WTC11 (cell line): Measurements from ENCODE around the gene NAALADL2. TPM values are rescaled to one million over a fixed set of nuclear protein-coding genes. Genes with fewer than 3 reads are reported as not detected.

Source experiments
- ATAC-seq: fragments of 200-7000 bp; cut with Tn5 transposase; 2 replicates; pipeline ENCODE4 v1.10.0; 2021; ENCODE audit warnings: mild to moderate bottlenecking, moderate library complexity
- CTCF ChIA-PET: fragments of 300-600 bp; sonication (Branson Sonifier 250); formaldehyde crosslinking; loops from one replicate; lab custom pipeline; 2021; ENCODE audit warnings: antibody characterized with exemption; lab: Charles Lee
- POLR2A ChIA-PET: fragments of 350-600 bp; sonication (Branson Sonifier 250); formaldehyde crosslinking; loops from one replicate; lab custom pipeline; 2021; ENCODE audit warnings: antibody characterized with exemption; lab: Charles Lee
- DNase-seq: peaks from one replicate; pipeline ENCODE4 v3.0.0; 2021; ENCODE audit warnings: low spot score
- H3K27ac Mint-ChIP-seq: 2 replicates; pipeline ENCODE4 v1.8.0; 2021; ENCODE audit warnings: mixed read lengths
- H3K27me3 Mint-ChIP-seq: 2 replicates; pipeline ENCODE4 v1.8.0; 2021; ENCODE audit warnings: low read depth, mild to moderate bottlenecking, moderate library complexity, mixed read lengths
- H3K36me3 Mint-ChIP-seq: 2 replicates; pipeline ENCODE4 v1.8.0; 2021; ENCODE audit warnings: mixed read lengths
- H3K4me1 Mint-ChIP-seq: 2 replicates; pipeline ENCODE4 v1.8.0; 2022; ENCODE audit warnings: mixed read lengths
- H3K4me3 Mint-ChIP-seq: 2 replicates; pipeline ENCODE4 v1.8.0; 2021; ENCODE audit warnings: mild to moderate bottlenecking, moderate library complexity, mixed read lengths
- H3K9me3 Mint-ChIP-seq: 2 replicates; pipeline ENCODE4 v1.8.0; 2021; ENCODE audit warnings: mixed read lengths
- ATF1 ChIP-seq: sonication (generic); formaldehyde crosslinking; IDR thresholded peaks from 2 replicates; pipeline ENCODE4 v1.8.1; 2023; ENCODE audit warnings: mild to moderate bottlenecking, moderate library complexity, missing genetic modification reagents
- CBFB ChIP-seq: sonication (generic); formaldehyde crosslinking; IDR thresholded peaks from 2 replicates; pipeline ENCODE4 v1.8.1; 2022; ENCODE audit warnings: mild to moderate bottlenecking, low read depth, missing genetic modification reagents
- HMGA2 ChIP-seq: fragments of 250-450 bp; sonication (Bioruptor Pico); IDR thresholded peaks from 2 replicates; pipeline ENCODE4 v1.4.0; 2021; ENCODE audit warnings: mild to moderate bottlenecking, moderate library complexity
- JAZF1 ChIP-seq: fragments of 250-450 bp; sonication (Bioruptor Pico); IDR thresholded peaks from 2 replicates; pipeline ENCODE4 v1.9.0; 2021; ENCODE audit warnings: moderate library complexity, mild to moderate bottlenecking, inconsistent platforms
- JUN ChIP-seq: sonication (generic); formaldehyde crosslinking; IDR thresholded peaks from 2 replicates; pipeline ENCODE4 v1.8.0; 2023; ENCODE audit warnings: mild to moderate bottlenecking, missing genetic modification reagents
- NFYB ChIP-seq: sonication (generic); formaldehyde crosslinking; conservative IDR thresholded peaks from 2 replicates; pipeline ENCODE4 v1.8.0; 2022; ENCODE audit warnings: low read depth, missing genetic modification reagents
- OVOL2 ChIP-seq: fragments of 250-450 bp; sonication (Bioruptor Pico); IDR thresholded peaks from 2 replicates; pipeline ENCODE4 v1.9.0; 2021; ENCODE audit warnings: mild to moderate bottlenecking, borderline replicate concordance
- PRDM15 ChIP-seq: sonication (generic); formaldehyde crosslinking; IDR thresholded peaks from 2 replicates; pipeline ENCODE4 v1.8.0; 2022; ENCODE audit warnings: missing genetic modification reagents
- PRRX2 ChIP-seq: fragments of 250-450 bp; sonication (Bioruptor Pico); IDR thresholded peaks from 2 replicates; pipeline ENCODE4 v1.8.0; 2021; ENCODE audit warnings: mild to moderate bottlenecking
- SMAD4 ChIP-seq: sonication (generic); formaldehyde crosslinking; IDR thresholded peaks from 2 replicates; pipeline ENCODE4 v1.8.0; 2022; ENCODE audit warnings: mild to moderate bottlenecking, missing genetic modification reagents
- TEAD4 ChIP-seq: sonication (generic); formaldehyde crosslinking; IDR thresholded peaks from 2 replicates; pipeline ENCODE4 v1.8.0; 2022; ENCODE audit warnings: mild to moderate bottlenecking, missing genetic modification reagents
- ZNF138 ChIP-seq: sonication (generic); formaldehyde crosslinking; conservative IDR thresholded peaks from 2 replicates; pipeline ENCODE4 v1.8.1; 2022; ENCODE audit warnings: mild to moderate bottlenecking, moderate library complexity, missing genetic modification reagents
- ZNF532 ChIP-seq: fragments of 250-450 bp; sonication (Bioruptor Pico); IDR thresholded peaks from 2 replicates; pipeline ENCODE4 v1.9.0; 2021; ENCODE audit warnings: mild to moderate bottlenecking, borderline replicate concordance
- ZNF671 ChIP-seq: fragments of 250-450 bp; sonication (Bioruptor Pico); IDR thresholded peaks from 2 replicates; pipeline ENCODE4 v1.8.0; 2021; ENCODE audit warnings: mild to moderate bottlenecking
- total RNA-seq: library from RNA; stranded (reverse); gene quantifications from 3 replicates; pipeline ENCODE4 v1.2.3, GENCODE V29; 2021
- TF ChIP-seq, protein P1 (sequence below): sonication (generic); formaldehyde crosslinking; IDR thresholded peaks from 2 replicates; pipeline ENCODE4 v1.8.1; 2023; ENCODE audit warnings: mild to moderate bottlenecking, missing genetic modification reagents
- TF ChIP-seq, protein P2 (sequence below): sonication (generic); formaldehyde crosslinking; IDR thresholded peaks from 2 replicates; pipeline ENCODE4 v1.8.1; 2022; ENCODE audit warnings: low read depth, missing genetic modification reagents, borderline replicate concordance
- TF ChIP-seq, protein P3 (sequence below): sonication (generic); formaldehyde crosslinking; IDR thresholded peaks from 2 replicates; pipeline ENCODE4 v1.8.0; 2023; ENCODE audit warnings: missing genetic modification reagents, mild to moderate bottlenecking, borderline replicate concordance
- TF ChIP-seq, protein P4 (sequence below): fragments of 250-450 bp; sonication (Bioruptor Pico); conservative IDR thresholded peaks from 2 replicates; pipeline ENCODE4 v1.9.0; 2021; ENCODE audit warnings: mild to moderate bottlenecking

Gene NAALADL2
- total RNA-seq, 1 experiment from 2014 or later = 1.2 TPM

DNA sequence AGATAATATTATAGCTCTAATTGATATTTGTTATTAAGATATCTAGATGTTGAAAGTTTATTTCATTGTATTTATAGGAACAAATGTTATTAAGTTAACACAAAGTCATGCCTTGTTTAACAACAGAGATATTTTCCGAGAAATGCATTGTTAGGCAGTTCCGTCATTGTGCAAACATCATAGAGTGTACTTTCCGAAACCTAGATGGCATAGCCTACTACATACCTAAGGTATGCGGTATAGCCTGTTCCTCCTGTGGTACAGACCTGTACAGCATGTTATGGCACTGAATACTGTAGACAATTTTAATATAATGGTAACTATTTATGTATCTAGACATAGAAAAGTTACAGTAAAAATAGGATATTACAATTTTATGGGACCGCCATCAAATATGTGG, 114.3 kb downstream of the NAALADL2 start (continued):
- no peak for TF ChIP-seq NFYB (CRISPR knock-in tag)
- TF ChIP-seq ZNF138 (CRISPR knock-in tag) = no peak
- TF ChIP-seq ATF1 = no peak
- TF ChIP-seq, all 79 proteins: peak for 0

DNA sequence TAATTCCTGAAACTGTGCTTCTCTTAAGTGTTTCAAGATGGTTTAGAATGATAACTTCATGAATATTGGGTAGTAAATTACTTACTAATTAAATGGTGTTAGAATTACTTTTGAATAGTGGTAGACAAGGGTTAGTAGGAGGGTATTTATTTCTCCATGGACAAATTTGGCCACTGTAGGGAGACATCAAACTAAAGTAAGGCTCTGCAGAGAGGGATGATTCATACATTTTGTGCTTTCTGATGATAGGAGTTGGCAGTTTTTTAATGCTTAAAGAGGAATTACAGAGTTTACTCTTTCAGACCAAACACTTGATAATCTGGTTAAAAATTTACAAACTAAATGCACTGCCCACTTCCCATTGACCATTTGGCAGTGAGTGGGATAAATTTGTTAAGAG, 127.6 kb downstream of the NAALADL2 start:
- Mint-ChIP-seq H3K27ac (no peak overlapping the region), H3K9me3 (peaks cover 9% of the 10 kb centered on the region), H3K27me3 (no peaks in the 10 kb centered on the region), H3K4me1 (no peaks in the 10 kb centered on the region), H3K36me3 (no peaks in the 10 kb centered on the region), H3K4me3 (no peak overlapping the region)
- ATAC-seq (no peak), DNase-seq (no peak)
- ChIA-PET CTCF (no interaction called here), POLR2A (interaction anchor here (0.7 kb wide), 1 partner anchor 540 kb away, joined by 3 read pairs; no protein-coding TSS in a partner anchor)
- TF ChIP-seq HMGA2 = no peak
- TF ChIP-seq OVOL2 = no peak
- TF ChIP-seq, protein P1, sequence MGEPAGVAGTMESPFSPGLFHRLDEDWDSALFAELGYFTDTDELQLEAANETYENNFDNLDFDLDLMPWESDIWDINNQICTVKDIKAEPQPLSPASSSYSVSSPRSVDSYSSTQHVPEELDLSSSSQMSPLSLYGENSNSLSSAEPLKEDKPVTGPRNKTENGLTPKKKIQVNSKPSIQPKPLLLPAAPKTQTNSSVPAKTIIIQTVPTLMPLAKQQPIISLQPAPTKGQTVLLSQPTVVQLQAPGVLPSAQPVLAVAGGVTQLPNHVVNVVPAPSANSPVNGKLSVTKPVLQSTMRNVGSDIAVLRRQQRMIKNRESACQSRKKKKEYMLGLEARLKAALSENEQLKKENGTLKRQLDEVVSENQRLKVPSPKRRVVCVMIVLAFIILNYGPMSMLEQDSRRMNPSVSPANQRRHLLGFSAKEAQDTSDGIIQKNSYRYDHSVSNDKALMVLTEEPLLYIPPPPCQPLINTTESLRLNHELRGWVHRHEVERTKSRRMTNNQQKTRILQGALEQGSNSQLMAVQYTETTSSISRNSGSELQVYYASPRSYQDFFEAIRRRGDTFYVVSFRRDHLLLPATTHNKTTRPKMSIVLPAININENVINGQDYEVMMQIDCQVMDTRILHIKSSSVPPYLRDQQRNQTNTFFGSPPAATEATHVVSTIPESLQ = no peak
- no peak for TF ChIP-seq ZNF671
- no peak for TF ChIP-seq ZNF532
- no peak for TF ChIP-seq JAZF1 (CRISPR knock-in tag)
- no peak for TF ChIP-seq CBFB
- no peak for TF ChIP-seq PRDM15 (CRISPR knock-in tag)
- TF ChIP-seq, protein P2, sequence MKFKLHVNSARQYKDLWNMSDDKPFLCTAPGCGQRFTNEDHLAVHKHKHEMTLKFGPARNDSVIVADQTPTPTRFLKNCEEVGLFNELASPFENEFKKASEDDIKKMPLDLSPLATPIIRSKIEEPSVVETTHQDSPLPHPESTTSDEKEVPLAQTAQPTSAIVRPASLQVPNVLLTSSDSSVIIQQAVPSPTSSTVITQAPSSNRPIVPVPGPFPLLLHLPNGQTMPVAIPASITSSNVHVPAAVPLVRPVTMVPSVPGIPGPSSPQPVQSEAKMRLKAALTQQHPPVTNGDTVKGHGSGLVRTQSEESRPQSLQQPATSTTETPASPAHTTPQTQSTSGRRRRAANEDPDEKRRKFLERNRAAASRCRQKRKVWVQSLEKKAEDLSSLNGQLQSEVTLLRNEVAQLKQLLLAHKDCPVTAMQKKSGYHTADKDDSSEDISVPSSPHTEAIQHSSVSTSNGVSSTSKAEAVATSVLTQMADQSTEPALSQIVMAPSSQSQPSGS (CRISPR knock-in tag) = no peak
- no peak for TF ChIP-seq PRRX2 (CRISPR knock-in tag)
- TF ChIP-seq, protein P3, sequence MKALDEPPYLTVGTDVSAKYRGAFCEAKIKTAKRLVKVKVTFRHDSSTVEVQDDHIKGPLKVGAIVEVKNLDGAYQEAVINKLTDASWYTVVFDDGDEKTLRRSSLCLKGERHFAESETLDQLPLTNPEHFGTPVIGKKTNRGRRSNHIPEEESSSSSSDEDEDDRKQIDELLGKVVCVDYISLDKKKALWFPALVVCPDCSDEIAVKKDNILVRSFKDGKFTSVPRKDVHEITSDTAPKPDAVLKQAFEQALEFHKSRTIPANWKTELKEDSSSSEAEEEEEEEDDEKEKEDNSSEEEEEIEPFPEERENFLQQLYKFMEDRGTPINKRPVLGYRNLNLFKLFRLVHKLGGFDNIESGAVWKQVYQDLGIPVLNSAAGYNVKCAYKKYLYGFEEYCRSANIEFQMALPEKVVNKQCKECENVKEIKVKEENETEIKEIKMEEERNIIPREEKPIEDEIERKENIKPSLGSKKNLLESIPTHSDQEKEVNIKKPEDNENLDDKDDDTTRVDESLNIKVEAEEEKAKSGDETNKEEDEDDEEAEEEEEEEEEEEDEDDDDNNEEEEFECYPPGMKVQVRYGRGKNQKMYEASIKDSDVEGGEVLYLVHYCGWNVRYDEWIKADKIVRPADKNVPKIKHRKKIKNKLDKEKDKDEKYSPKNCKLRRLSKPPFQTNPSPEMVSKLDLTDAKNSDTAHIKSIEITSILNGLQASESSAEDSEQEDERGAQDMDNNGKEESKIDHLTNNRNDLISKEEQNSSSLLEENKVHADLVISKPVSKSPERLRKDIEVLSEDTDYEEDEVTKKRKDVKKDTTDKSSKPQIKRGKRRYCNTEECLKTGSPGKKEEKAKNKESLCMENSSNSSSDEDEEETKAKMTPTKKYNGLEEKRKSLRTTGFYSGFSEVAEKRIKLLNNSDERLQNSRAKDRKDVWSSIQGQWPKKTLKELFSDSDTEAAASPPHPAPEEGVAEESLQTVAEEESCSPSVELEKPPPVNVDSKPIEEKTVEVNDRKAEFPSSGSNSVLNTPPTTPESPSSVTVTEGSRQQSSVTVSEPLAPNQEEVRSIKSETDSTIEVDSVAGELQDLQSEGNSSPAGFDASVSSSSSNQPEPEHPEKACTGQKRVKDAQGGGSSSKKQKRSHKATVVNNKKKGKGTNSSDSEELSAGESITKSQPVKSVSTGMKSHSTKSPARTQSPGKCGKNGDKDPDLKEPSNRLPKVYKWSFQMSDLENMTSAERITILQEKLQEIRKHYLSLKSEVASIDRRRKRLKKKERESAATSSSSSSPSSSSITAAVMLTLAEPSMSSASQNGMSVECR (CRISPR knock-in tag) = no peak
- TF ChIP-seq, protein P4, sequence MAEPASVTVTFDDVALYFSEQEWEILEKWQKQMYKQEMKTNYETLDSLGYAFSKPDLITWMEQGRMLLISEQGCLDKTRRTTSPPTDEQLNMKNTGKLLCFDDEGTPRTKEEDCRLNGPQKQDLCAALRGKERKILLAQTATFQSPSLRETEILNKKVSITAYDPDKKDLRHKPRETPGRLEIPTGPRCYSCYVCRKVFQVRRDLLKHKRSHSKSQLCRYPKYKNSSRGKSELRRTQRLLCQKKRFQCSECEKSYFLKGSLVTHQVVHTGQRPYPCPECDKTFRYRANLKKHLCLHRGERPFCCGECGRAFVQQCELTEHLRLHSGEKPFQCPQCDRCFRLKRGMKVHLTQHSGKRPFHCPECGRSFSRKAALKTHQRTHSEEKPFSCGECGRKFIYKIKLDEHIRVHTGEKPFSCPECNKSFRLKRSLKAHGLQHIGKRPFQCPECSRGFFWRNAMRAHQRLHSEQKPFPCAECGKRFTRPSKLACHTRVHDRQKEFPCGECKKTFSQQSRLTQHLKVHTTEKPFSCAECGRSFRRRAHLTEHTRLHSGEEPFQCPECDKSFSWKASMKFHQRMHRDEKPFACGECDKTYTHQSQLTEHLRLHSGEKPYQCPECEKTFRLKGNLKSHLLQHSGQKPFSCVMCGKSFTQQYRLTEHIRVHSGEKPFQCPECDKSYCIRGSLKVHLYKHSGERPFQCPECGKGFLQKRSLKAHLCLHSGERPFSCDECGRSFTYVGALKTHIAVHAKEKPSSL (CRISPR knock-in tag) = no peak
- TF ChIP-seq SMAD4 (CRISPR knock-in tag) = no peak
- TF ChIP-seq TEAD4 (CRISPR knock-in tag) = no peak
- TF ChIP-seq JUN = no peak
